Heart left ventricle (tissue), 13 donors: ENCODE results near the gene TPK1.

Experiments used
- POLR2A ChIP-seq, 2 donors: fragments of 450-650 bp; IDR thresholded peaks; one replicate each; pipeline ENCODE4 v1.6.1; 2017; ENCODE audit warnings: antibody characterized with exemption in 2 of 2, mild to moderate bottlenecking in 2 of 2, moderate library complexity in 2 of 2
- TF ChIP-seq, protein P1 (sequence below), 12 donors: fragments of 200-600 bp; sonication (generic) in 4 of 12; IDR thresholded peaks; one replicate each; pipeline versions ENCODE4 v1.5.0 to v1.8.0; 2018 to 2022; ENCODE audit warnings: antibody characterized with exemption in 12 of 12, mild to moderate bottlenecking in 5 of 12
- donor health status: ischemic (EF 13 %, LVEDD 7.1; RV severe dilation, severe dysfunction).
- donor health status: DM: no; HTN: yes; CAD: no.
- donor health status: DM: no; HTN: no; CAD: no.
- donor health status: ischemic (EF 25% LVEDD 6.9; RV normal size, moderate dysfunction).
- donor health status: ischemic (EF 25% LVEDD 5.7; RV mildly dilated, moderate dysfunction).
- donor health status: ischemic (EF 35%, LVEDD 5.7; RV mildly dilated, moderate dysfunction).
- donor health status: nonischemic (EF 11% LVEDD 7.7; RV severe dilation, severe dysfunction).
- donor health status: DM: yes; HTN: yes; CAD: no.
- donor health status: PGD.
- donor health status: ischemic (EF 29% LVEDD 5.4; RV normal size, mild dysfunction).
- donor health status: nonischemic (EF 23%, LVEDD 6.1; RV moderate dilation, normal function).

GRCh38 chr7:144761493-144761892 lies 74.4 kb downstream of the TPK1 start:
- TF ChIP-seq, protein P1, sequence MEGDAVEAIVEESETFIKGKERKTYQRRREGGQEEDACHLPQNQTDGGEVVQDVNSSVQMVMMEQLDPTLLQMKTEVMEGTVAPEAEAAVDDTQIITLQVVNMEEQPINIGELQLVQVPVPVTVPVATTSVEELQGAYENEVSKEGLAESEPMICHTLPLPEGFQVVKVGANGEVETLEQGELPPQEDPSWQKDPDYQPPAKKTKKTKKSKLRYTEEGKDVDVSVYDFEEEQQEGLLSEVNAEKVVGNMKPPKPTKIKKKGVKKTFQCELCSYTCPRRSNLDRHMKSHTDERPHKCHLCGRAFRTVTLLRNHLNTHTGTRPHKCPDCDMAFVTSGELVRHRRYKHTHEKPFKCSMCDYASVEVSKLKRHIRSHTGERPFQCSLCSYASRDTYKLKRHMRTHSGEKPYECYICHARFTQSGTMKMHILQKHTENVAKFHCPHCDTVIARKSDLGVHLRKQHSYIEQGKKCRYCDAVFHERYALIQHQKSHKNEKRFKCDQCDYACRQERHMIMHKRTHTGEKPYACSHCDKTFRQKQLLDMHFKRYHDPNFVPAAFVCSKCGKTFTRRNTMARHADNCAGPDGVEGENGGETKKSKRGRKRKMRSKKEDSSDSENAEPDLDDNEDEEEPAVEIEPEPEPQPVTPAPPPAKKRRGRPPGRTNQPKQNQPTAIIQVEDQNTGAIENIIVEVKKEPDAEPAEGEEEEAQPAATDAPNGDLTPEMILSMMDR (IDR thresholded peaks at IDR 0.05) = no peak
- no peak for TF ChIP-seq POLR2A (IDR thresholded peaks at IDR 0.05)
